ENCODE measurements around the gene ZCCHC14. TPM values are rescaled to one million over a fixed set of nuclear protein-coding genes. Genes with fewer than 3 reads are reported as not detected.

ZCCHC14 gene
- total and polyA plus RNA-seq, 2 of the 8 experiments (the other 6 are each of a cell fraction or from before 2014, with no cell fraction given), result 8.2 to 28.2 TPM

- no peak for TF ChIP-seq RAD21 (IDR thresholded peaks at IDR 0.05 in 1 of 2, conservative IDR thresholded peaks at IDR 0.05 in 1 of 2; ENCODE audit: low read depth in 2 of 2, low read length in 2 of 2)
Measured at GRCh38 chr16:87425941-87426340, 66.9 kb downstream of the ZCCHC14 start (continued).
